ENCODE results near the gene SRRM2. TPM values are rescaled to one million over a fixed set of nuclear protein-coding genes. Genes with fewer than 3 reads are reported as not detected.
A peak's percentile ranks its signal among the peaks of the same experiment; 100 is the strongest.

Gene SRRM2
- polyA plus RNA-seq, 1 donor: 485 TPM

GRCh38 chr16:2777231-2777902, 24.9 kb downstream of the SRRM2 start, which contains the start of gene ELOB:
Gene ELOB (minus strand): TSS chr16:2777280. CDS start chr16:2777239, 41 bp downstream.
- DNase-seq (ENCODE audit: low read depth): peak; percentile 74

DNA sequence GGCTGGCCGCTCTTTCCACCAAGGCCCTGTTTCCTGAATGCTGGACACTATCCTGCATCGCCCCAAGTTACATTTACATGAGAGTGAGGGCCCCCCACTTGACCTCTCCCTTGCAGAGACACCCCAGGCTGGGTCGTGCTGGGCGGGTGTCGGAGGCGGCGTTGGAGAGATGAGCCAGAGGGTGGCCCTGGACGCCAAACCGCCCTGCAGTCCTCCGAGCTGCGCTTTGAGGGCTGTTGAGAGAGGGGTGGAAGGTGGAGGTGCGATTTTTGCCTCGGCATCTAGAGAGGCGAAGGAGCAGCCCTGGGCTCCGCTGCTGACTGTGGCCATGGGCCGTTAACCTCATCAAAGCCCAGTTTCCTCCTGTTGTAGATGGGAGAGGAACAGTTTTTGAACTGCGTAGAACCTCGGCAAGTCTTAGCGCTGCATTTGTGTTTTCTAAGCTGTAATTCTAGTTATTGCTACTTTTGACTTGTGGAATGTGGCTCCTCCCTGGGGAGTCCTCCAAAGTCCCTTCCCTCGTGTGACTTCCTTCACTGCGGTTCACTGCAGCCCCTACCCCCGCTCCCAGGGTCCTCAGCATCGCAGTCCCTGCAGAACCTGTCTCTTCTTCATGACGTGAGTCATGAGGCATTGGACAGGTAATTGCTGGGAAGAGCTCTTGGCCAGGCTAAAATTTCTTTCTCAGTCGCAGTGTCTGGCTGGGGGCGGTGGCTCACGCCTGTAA, 25.6 kb downstream of the SRRM2 start:
- DNase-seq (ENCODE audit: low read depth): no peak

DNA sequence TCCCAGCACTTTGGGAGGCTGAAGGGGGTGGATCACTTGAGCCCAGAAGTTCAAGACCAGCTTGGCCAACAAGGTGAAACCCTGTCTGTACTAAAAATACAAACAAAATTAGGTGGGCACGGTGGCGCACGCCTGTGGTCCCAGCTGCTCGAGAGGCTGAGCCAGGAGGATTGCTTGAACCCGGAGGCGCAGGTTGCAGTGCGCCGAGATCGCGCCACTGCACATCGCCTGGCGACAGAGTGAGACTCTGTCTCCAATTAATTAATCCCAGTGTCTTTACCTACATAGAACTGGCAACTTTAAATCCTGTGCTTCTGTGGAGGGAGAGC, 26.2 kb downstream of the SRRM2 start:
- DNase-seq (ENCODE audit: low read depth): no peak

DNA sequence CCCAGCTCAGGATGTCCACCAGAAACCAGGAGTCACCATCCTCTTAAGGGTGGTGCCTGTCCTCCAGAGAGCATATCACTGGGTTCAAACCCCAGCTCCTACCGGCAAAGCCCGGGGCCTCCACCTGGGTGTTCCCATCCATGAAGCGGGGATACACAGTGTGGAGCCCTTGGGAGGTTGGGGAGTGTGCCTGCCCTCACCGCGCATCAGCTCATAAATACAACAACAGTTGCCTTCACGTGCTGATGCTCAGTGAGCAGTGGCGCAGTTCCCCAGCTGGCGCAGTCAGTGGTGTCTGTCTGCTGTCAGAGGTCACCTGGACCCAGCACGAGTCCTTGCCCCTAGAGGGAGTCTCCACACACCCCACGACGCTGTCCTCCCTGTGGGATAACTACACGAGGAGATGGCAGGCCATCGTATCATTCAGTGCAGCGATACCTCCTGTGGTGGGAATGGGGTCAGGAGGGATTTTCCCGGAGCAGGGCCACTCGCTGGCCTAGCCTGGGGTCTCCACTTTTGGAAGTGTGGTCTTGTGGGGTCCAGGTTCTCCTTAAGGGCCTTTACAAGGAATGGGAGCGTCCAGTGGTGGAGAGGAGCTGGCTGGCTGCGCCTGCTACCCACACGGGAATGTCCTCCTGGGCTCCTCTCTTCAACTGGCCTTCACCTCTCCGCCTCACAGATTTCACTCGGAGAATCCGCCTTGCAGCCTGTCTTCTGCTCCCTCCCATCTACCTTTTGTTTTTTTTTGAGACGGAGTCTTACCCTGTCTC, 26.9 kb downstream of the SRRM2 start:
- DNase-seq (ENCODE audit: low read depth): no peak

GRCh38 chr16:2779978-2780898, 27.8 kb downstream of the SRRM2 start:
- no peak for DNase-seq (ENCODE audit: low read depth)

DNA sequence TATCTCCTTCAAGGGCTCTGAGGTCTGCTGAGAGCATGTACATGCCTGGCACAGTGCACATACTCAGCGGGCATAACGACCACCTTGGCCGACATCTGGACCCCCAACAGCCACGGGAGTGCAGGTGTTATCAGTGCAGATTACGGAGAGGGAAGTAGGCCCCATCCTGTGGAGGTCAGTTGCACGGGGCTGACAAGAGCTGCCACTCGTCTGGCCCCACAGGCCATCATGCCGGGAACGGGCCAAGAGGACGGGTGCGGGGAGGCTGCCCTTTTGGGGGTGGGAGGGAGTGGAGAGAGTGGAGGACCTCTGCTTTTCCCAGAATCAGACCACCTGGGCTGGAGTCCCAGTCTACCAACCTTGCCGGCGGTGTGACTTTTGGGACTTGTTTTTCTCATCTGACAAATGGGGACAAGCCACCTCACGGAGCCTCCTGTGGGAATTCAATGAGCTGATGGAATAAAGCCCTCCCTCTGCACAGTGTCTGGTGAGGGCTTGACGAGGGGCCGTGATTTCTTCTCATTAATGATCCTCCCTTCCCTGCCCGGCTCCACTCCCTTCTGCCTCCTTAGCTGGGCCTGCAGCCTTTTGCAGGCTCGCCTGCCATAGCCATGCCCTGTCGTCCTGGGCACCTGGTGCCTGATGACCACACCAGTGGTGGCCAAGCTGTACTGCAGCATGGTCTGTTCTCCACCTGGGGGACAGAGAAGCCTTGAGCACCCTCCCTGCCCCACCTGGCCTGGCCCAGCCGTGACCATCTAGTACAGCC, 30.3 kb downstream of the SRRM2 start:
- DNase-seq (ENCODE audit: low read depth): no peak

DNA sequence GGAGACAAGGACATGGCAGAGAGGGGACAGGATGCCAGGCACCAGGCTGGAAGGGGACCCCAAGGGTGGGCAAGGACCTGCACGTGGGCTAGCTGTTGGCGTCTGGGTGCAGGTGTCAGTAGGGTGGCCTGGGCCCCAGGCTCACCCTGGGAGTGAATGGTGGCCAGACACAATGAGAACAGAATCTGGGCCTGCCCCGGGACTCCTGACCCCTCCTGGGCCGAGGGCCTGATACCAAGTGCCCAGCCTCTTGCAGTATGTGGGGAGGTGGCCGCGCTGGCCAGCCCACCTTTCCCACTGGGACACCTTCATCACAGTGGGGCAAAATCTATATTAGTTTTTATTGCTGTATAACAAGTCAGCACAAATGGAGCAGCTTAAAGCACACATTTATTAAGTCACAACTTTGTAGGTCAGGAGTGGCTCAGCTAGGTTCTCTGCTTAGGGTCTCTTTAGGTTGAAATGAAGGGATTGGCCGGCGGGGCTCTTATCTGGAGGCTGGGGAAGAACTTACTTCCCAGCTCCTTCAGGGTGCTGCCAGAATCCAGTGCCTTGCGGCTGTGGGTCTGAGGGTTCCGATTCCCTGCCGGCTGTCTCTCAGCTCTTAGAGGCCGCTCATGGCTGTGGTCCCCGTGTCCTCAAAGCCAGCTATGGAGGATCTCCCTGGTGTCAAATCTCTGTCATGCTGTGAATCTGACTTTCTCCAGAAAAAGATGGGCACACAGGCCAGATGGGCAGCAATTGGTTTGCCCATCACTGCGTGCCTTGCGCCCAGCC, 31.3 kb downstream of the SRRM2 start:
- no peak for DNase-seq (ENCODE audit: low read depth)

DNA sequence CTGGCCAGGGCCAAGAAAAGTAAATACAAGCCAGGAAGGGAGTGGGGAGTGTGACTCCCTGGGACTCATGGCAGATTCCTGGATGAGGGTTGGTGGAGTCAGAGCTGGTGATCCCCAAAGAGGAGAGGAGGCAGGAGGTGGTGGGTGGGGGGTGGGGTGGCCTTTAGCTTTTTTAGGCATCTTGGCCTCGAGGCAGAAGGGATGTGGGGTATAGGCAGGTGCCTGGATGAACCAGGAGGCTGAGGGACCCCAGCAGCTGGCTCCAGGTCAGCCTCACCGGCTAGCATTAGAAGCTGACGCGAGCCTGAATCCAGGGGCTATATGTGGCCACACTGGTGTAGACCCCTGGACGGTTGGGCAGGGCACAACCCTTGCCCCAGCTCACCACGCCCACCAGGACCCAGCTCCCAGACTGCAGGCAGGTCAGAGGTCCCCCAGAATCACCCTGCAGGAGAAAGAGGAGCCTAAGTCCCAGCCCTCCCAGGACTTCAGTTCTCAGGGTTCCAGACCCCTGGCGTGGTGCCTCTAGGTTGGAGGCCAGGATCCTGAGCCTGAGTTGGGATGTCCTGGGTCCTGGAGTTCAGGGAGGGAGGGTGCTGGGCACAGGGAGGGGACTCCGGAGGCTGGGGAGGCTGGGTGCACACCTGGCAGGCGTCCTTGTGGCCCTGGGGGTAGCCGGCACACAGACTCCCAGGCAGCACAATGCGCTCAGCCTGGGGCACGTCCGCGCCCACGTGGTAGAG, 32.1 kb downstream of the SRRM2 start:
- DNase-seq (ENCODE audit: low read depth): no peak

DNA sequence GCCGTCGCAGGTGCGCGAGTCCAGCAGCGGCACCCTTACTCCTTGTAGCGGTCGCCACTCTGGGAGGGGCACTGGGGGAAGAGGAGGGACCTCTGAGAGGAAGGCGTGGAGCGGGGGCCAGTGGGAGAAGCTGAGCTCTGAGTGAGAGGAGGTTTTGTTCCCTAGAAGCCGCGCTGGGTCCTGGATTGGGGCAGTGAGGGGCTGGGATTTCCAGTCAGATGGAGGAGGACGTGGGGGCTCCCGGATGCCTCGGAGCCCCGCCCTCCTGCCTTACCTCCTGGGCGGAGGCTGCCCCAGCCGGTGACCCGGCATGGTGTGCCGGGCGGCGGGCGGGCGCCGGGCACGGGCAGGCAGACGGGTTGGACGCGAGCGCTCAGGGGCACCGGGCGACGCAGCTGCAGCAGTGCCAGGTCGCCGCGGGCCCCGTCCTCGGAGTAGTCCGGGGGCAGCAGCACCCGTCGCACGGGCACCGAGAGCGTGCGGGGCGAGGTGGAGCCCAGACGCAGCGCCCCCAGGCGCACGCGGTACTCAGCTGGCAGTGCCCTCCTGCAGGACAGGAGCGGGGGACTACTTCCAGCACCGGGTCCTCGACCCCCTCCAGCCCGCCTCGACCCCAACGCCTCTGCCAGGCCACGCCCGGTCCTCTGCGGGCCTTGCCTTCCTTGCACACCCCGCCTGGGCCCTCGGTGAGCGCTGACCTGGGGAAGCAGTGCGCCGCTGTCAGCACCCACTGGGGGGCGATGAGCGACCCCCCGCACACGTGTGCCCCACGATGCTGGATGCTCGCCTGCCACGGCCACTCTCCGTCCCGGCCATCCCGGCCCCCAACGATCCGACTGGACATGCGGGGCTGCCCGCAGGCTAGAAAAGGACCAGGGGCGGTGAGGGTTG, 32.9 kb downstream of the SRRM2 start:
- DNase-seq (ENCODE audit: low read depth): no peak

GRCh38 chr16:2786061-2786825, 33.8 kb downstream of the SRRM2 start:
- no peak for DNase-seq (ENCODE audit: low read depth)

DNA sequence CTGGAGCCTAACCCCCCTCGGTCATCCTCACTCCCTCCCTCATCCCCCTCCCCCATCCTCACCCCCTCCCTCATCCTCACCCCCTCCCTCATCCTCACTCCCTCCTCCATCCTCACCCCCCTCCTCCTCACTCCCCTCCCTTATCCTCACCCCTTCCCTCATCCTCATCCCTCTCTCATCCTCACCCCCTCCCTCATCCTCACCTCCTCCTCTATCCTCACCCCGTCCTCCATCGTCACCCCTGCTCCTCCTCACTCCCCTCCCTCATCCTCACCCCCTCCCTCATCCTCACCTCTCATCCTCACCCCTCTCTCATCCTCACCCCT, 34.4 kb downstream of the SRRM2 start:
- DNase-seq (ENCODE audit: low read depth): no peak

GRCh38 chr16:2787406-2787805, 35.0 kb downstream of the SRRM2 start, which contains the start of gene PRSS33:
Gene PRSS33 (minus strand): TSS chr16:2787560. CDS start chr16:2786547, 1,013 bp downstream.
- DNase-seq (ENCODE audit: low read depth): no peak

DNA sequence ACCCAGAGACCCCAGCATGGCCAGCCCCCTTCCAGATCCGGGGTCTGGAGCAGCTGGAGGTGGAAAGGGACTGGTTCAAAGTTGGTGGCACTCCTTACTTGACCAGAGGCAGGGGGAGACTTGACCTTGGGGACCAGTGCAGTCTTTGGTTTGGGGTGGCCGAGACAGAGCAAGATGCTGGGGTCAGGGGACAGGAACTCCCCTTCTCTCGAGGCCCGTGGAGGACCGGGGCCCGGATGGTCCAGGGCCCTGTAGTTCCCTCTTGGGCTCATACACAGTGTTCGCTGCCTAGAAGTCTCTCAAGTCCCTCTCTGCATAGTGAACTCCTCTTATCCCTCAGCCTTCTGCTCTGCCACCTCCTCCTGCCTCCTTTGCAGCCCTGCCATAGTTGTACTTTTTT, 35.5 kb downstream of the SRRM2 start:
- no peak for DNase-seq (ENCODE audit: low read depth)

- no peak for DNase-seq (ENCODE audit: low read depth)
Observed at GRCh38 chr16:2790631-2791030, 38.2 kb downstream of the SRRM2 start.

- DNase-seq (ENCODE audit: low read depth): no peak
Observed at GRCh38 chr16:2791174-2791573, 38.7 kb downstream of the SRRM2 start.

DNA sequence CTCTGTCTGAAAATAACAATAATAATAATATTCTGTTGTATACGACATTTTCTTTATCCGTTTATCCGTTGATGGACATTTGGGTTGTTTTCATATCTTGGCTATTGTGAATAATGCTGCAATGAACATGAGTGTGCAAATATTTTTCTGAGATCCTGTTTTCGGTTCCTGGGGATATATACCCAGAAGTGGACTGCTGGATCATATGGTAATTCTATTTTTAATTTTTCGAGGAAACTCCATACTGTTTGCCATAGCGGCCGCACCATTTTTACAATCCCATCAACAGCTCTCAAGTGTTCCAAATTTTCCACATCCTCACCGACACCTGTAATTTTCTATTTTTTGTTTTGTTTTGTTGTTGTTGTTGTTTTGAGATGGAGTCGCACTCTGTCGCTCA, 40.5 kb downstream of the SRRM2 start:
- DNase-seq (ENCODE audit: low read depth): no peak

DNA sequence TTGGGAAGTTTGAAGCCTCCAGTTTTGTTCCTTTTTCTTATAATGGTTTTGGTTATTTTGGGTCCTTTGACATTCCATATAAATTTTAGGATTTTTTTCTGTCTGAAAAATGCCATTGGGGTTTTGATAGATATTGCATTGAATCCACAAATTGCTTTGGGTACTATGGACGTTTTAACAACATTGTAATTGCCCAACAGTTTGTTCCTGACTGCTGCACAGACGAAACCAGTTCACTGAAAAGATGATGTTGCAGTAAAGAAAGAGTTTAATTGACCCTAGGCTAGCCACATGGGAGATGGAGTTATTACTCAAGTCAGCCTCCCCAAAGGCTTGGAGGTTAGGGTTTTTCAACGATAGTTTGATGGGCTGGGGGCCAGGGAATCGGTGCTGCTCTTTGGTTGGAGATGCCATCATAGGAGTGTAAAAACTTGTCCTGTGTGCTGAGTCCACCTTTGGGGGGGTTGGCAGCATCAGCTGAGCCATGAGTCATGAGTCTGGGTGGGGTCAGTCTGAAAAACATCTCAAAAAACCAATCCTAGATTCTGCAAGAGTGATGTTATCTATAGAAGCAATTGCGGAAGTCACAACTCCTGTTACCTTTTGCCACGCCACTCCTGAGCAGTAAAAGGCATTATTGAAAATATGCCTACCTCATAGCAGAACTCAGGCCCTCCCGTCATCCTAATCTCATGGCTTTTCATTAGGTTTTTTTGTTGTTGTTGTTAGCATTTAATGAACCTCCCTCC, 43.1 kb downstream of the SRRM2 start:
- no peak for DNase-seq (ENCODE audit: low read depth)

All from forelimb muscle (tissue), 1 donor.